ENCODE data around the gene USP6NL. TPM values are rescaled to one million over a fixed set of nuclear protein-coding genes. Genes with fewer than 3 reads are reported as not detected.

Gene USP6NL
- total and polyA plus RNA-seq, 2 of the 13 experiments (the other 11 are each of a cell fraction or from before 2014, with no cell fraction given), result 10.5 to 22.9 TPM

GRCh38 chr10:11579885-11580284, 31.6 kb downstream of the USP6NL start (continued):
- 0 out of 2 replicates have a peak, but pooled peaks have one; percentile 19 for TF ChIP-seq FOXP4 (CRISPR knock-in tag; IDR thresholded peaks at IDR 0.05)
- TF ChIP-seq MEIS2 (CRISPR knock-in tag; IDR thresholded peaks at IDR 0.05), result no peak
- TF ChIP-seq CEBPZ (IDR thresholded peaks at IDR 0.05; ENCODE audit: low read length), result no peak
- TF ChIP-seq HMGXB3 (CRISPR knock-in tag; IDR thresholded peaks at IDR 0.05; ENCODE audit: borderline replicate concordance), result no peak
- no peak for TF ChIP-seq FOXA1 (IDR thresholded peaks at IDR 0.05)
- TF ChIP-seq FOXA1 (CRISPR knock-in tag; IDR thresholded peaks at IDR 0.05), result peak; percentile 54
- no peak for TF ChIP-seq KLF16 (CRISPR knock-in tag; IDR thresholded peaks at IDR 0.05)
- no peak for TF ChIP-seq CREBL2 (CRISPR knock-in tag; IDR thresholded peaks at IDR 0.05; ENCODE audit: borderline replicate concordance)
- TF ChIP-seq ZNF317 (CRISPR knock-in tag; IDR thresholded peaks at IDR 0.05), result no peak
- TF ChIP-seq TGIF2 (CRISPR knock-in tag; IDR thresholded peaks at IDR 0.05), result no peak
- TF ChIP-seq FOXM1 (CRISPR knock-in tag; IDR thresholded peaks at IDR 0.05), result no peak
- peak; percentile 50 for TF ChIP-seq MAFF (IDR thresholded peaks at IDR 0.05; ENCODE audit: low read depth, low read length)
- no peak for TF ChIP-seq MBD4 (IDR thresholded peaks at IDR 0.05; ENCODE audit: borderline replicate concordance, low read length)
- no peak for TF ChIP-seq MLX (CRISPR knock-in tag; IDR thresholded peaks at IDR 0.05)
- 0 out of 2 replicates have a peak, but pooled peaks have one; percentile 27 for TF ChIP-seq NCOA2 (CRISPR knock-in tag; IDR thresholded peaks at IDR 0.05)
- TF ChIP-seq ZNF20 (CRISPR knock-in tag; IDR thresholded peaks at IDR 0.05), result no peak
- TF ChIP-seq NFE2L2 (IDR thresholded peaks at IDR 0.05; ENCODE audit: low read length), result no peak
- TF ChIP-seq GATAD1 (CRISPR knock-in tag; IDR thresholded peaks at IDR 0.05), result no peak
- TF ChIP-seq JDP2 (CRISPR knock-in tag; IDR thresholded peaks at IDR 0.05; ENCODE audit: borderline replicate concordance), result no peak
- TF ChIP-seq SAP130 (CRISPR knock-in tag; IDR thresholded peaks at IDR 0.05; ENCODE audit: low read depth), result 0 out of 2 replicates have a peak, but pooled peaks have one; percentile 41
- TF ChIP-seq BRD4 (CRISPR knock-in tag; IDR thresholded peaks at IDR 0.05), result no peak

Data from HepG2 (cell line).